ENCODE data around the gene MAML1.

DNA sequence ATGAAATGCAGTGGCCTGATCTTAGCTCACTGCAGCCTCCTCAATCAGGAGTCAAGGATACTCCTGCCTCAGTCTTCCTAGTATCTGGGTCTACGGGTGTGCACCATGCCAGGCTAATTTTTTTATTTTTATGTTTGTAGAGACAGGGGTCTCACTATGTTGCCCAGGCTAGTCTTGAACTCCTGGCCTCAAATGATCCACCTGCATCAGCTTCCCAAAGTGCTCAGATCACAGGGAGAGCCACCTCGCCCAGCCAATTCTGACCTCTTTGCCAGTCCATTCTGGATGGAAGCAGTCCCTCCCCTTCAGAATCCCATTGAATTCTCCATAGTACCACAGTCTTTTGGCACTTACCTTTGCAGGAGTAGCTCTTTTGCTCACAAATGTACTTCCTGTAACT is 35.5 kb upstream of the MAML1 start:
- TF ChIP-seq, protein P1, sequence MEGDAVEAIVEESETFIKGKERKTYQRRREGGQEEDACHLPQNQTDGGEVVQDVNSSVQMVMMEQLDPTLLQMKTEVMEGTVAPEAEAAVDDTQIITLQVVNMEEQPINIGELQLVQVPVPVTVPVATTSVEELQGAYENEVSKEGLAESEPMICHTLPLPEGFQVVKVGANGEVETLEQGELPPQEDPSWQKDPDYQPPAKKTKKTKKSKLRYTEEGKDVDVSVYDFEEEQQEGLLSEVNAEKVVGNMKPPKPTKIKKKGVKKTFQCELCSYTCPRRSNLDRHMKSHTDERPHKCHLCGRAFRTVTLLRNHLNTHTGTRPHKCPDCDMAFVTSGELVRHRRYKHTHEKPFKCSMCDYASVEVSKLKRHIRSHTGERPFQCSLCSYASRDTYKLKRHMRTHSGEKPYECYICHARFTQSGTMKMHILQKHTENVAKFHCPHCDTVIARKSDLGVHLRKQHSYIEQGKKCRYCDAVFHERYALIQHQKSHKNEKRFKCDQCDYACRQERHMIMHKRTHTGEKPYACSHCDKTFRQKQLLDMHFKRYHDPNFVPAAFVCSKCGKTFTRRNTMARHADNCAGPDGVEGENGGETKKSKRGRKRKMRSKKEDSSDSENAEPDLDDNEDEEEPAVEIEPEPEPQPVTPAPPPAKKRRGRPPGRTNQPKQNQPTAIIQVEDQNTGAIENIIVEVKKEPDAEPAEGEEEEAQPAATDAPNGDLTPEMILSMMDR (IDR thresholded peaks at IDR 0.05): no peak
- no peak for TF ChIP-seq FOXP1 (CRISPR knock-in tag; IDR thresholded peaks at IDR 0.05; ENCODE audit: borderline replicate concordance)
- TF ChIP-seq JAZF1 (CRISPR knock-in tag; IDR thresholded peaks at IDR 0.05): no peak
- no peak for TF ChIP-seq CREB1 (CRISPR knock-in tag; IDR thresholded peaks at IDR 0.05)
- TF ChIP-seq ZBTB21 (CRISPR knock-in tag; IDR thresholded peaks at IDR 0.05; ENCODE audit: borderline replicate concordance): no peak
- no peak for TF ChIP-seq ZNF423 (CRISPR knock-in tag; IDR thresholded peaks at IDR 0.05)
- TF ChIP-seq ZNF232 (CRISPR knock-in tag; IDR thresholded peaks at IDR 0.05): no peak
- no peak for TF ChIP-seq NR2C2 (CRISPR knock-in tag; IDR thresholded peaks at IDR 0.05)

Data from WTC11 (cell line).